Stomach (tissue), 4 donors: ENCODE measurements around the gene DNM3.

Experiments used
- EP300 ChIP-seq: sonication (generic); formaldehyde crosslinking; IDR thresholded peaks from one replicate; pipeline ENCODE4 v1.6.1; 2017; ENCODE audit warnings: antibody characterized with exemption
- TF ChIP-seq, protein P1 (sequence below), 7 experiments: fragments of 450-650 bp in 4 of 7; fragments of 200-600 bp in 3 of 7; sonication (generic) in 3 of 7; IDR thresholded peaks; one replicate each; pipeline ENCODE4 v1.5.1; 2016 to 2019; ENCODE audit warnings: antibody characterized with exemption in 7 of 7, control low read depth in 2 of 7, mild to moderate bottlenecking in 1 of 7

DNA sequence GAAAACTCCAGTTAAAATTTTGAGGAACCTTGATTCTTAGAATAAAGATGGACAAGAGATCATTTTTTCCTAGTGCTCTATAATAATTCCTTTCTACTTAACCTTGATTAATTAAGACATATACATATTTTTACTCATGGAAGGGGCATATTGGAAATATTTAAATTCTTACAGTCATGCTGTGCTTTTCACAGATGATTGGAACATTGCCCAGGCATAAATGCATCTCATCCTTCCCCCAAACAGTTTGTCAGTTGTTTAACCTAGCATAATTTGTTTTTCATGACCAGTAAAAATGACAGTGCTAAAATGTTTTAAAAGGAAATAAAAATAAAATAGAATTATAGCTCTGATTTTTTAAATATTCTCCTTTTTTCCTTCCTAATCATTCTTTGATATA is 140.0 kb downstream of the DNM3 start:
- TF ChIP-seq EP300, result no peak
- TF ChIP-seq, protein P1, sequence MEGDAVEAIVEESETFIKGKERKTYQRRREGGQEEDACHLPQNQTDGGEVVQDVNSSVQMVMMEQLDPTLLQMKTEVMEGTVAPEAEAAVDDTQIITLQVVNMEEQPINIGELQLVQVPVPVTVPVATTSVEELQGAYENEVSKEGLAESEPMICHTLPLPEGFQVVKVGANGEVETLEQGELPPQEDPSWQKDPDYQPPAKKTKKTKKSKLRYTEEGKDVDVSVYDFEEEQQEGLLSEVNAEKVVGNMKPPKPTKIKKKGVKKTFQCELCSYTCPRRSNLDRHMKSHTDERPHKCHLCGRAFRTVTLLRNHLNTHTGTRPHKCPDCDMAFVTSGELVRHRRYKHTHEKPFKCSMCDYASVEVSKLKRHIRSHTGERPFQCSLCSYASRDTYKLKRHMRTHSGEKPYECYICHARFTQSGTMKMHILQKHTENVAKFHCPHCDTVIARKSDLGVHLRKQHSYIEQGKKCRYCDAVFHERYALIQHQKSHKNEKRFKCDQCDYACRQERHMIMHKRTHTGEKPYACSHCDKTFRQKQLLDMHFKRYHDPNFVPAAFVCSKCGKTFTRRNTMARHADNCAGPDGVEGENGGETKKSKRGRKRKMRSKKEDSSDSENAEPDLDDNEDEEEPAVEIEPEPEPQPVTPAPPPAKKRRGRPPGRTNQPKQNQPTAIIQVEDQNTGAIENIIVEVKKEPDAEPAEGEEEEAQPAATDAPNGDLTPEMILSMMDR (IDR thresholded peaks at IDR 0.05), result no peak
